HFFc6 (cell line): ENCODE results near the gene ATP6V1B1. TPM values are rescaled to one million over a fixed set of nuclear protein-coding genes. Genes with fewer than 3 reads are reported as not detected.

Experiments
- DNase-seq: peaks from one replicate; pipeline ENCODE4 v3.0.0-alpha.2; 2018
- H3K27ac Mint-ChIP-seq: 2 replicates; pipeline ENCODE4 v1.8.0; 2020; ENCODE audit warnings: mild to moderate bottlenecking, mixed read lengths
- H3K27me3 Mint-ChIP-seq: 2 replicates; pipeline ENCODE4 v1.8.0; 2021; ENCODE audit warnings: mild to moderate bottlenecking, moderate library complexity, mixed read lengths; ENCODE audit not compliant: insufficient read depth
- H3K36me3 Mint-ChIP-seq: 2 replicates; pipeline ENCODE4 v1.8.0; 2021; ENCODE audit warnings: low read depth, mixed read lengths
- H3K4me1 Mint-ChIP-seq: 2 replicates; pipeline ENCODE4 v1.8.0; 2020; ENCODE audit warnings: low read depth, mixed read lengths
- H3K4me3 Mint-ChIP-seq: 2 replicates; pipeline ENCODE4 v1.8.0; 2020; ENCODE audit warnings: mild to moderate bottlenecking, moderate library complexity, mixed read lengths
- H3K9me3 Mint-ChIP-seq: 2 replicates; pipeline ENCODE4 v1.8.0; 2020; ENCODE audit warnings: mild to moderate bottlenecking, mixed read lengths
- total RNA-seq, 6 experiments: library from RNA; stranded (reverse); fragmentation: NEBNext Ultra II Directional; extraction: Animal tissue kit (Norgen Biotek cat#: 25700); gene quantifications; 2 replicates in 1 of 6; 3 replicates in 5 of 6; pipeline ENCODE4 v1.2.3, GENCODE V29; 2021
- TF ChIP-seq, protein P1 (sequence below): fragments of 200-600 bp; sonication (generic); IDR thresholded peaks from 2 replicates; pipeline ENCODE4 v1.5.0; 2021; ENCODE audit warnings: antibody characterized with exemption, mild to moderate bottlenecking

ATP6V1B1 gene
- total RNA-seq, 6 experiments from 2014 or later: 0.22 to 0.66 (median 0.57) TPM; not detected in 3

- Mint-ChIP-seq H3K4me3 (no peak overlapping the region), H3K4me1 (peaks cover 18% of the 10 kb centered on the region), H3K9me3 (no peaks in the 10 kb centered on the region), H3K36me3 (no peaks in the 10 kb centered on the region), H3K27ac (no peak overlapping the region), H3K27me3 (peaks cover 3% of the 10 kb centered on the region)
- DNase-seq: no peak
- TF ChIP-seq, protein P1, sequence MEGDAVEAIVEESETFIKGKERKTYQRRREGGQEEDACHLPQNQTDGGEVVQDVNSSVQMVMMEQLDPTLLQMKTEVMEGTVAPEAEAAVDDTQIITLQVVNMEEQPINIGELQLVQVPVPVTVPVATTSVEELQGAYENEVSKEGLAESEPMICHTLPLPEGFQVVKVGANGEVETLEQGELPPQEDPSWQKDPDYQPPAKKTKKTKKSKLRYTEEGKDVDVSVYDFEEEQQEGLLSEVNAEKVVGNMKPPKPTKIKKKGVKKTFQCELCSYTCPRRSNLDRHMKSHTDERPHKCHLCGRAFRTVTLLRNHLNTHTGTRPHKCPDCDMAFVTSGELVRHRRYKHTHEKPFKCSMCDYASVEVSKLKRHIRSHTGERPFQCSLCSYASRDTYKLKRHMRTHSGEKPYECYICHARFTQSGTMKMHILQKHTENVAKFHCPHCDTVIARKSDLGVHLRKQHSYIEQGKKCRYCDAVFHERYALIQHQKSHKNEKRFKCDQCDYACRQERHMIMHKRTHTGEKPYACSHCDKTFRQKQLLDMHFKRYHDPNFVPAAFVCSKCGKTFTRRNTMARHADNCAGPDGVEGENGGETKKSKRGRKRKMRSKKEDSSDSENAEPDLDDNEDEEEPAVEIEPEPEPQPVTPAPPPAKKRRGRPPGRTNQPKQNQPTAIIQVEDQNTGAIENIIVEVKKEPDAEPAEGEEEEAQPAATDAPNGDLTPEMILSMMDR: no peak
Measured at GRCh38 chr2:70941701-70942100, 6.0 kb downstream of the ATP6V1B1 start.

GRCh38 chr2:70942396-70943204 lies 6.9 kb downstream of the ATP6V1B1 start:
- no peak overlapping the region for H3K4me3 Mint-ChIP-seq
- TF ChIP-seq, protein P1: no peak
- H3K4me1 Mint-ChIP-seq: peaks cover 27% of the 10 kb centered on the region
- H3K36me3 Mint-ChIP-seq: no peaks in the 10 kb centered on the region
- no peak for DNase-seq
- peaks cover 3% of the 10 kb centered on the region for H3K27me3 Mint-ChIP-seq
- H3K27ac Mint-ChIP-seq: no peak overlapping the region
- H3K9me3 Mint-ChIP-seq: no peaks in the 10 kb centered on the region

- no peak for DNase-seq
- TF ChIP-seq, protein P1: no peak
- H3K27me3 Mint-ChIP-seq: peaks cover 3% of the 10 kb centered on the region
- H3K4me1 Mint-ChIP-seq: peaks cover 34% of the 10 kb centered on the region
- no peak overlapping the region for H3K27ac Mint-ChIP-seq
- no peaks in the 10 kb centered on the region for H3K36me3 Mint-ChIP-seq
- H3K4me3 Mint-ChIP-seq: no peak overlapping the region
- H3K9me3 Mint-ChIP-seq: no peaks in the 10 kb centered on the region
Measured at GRCh38 chr2:70943205-70943871, 7.6 kb downstream of the ATP6V1B1 start.

GRCh38 chr2:70944111-70944690 lies 8.5 kb downstream of the ATP6V1B1 start:
- Mint-ChIP-seq H3K27ac (no peak overlapping the region), H3K4me3 (no peak overlapping the region), H3K4me1 (peaks cover 37% of the 10 kb centered on the region), H3K9me3 (no peaks in the 10 kb centered on the region), H3K36me3 (no peaks in the 10 kb centered on the region), H3K27me3 (peaks cover 4% of the 10 kb centered on the region)
- no peak for DNase-seq
- TF ChIP-seq, protein P1: no peak

DNA sequence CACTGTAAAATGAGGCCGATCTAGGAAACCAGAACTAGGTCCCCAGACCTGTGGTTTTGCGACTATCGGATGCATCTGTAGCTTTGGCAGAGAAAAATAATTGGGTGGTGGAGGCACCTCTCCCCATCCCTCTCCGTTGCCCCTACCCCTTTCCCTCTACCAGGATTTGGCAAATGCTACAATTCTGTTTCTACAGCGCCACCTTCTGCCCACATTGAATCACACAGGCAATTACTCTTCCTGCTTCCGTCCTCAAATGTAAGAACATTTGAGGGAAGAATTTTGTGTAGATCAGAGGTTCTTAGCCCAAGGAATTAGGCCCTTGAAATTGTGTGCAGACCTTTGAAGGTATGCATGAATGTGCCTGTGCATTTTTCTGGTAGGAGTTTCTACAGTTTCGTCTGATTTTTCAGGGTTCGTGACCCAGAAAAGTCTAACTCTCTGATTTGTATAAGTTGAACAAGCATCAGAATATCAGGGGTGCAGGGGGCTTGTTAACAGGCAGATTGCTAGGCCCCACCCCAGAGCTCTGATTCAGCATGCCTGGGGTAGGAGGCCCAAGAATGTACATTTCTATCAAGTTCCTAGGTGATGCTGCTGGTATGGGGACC lies 11.2 kb downstream of the ATP6V1B1 start:
- peaks cover 37% of the 10 kb centered on the region for H3K4me1 Mint-ChIP-seq
- DNase-seq: peak; percentile 38
- H3K27ac Mint-ChIP-seq: no peak overlapping the region
- H3K9me3 Mint-ChIP-seq: no peaks in the 10 kb centered on the region
- no peaks in the 10 kb centered on the region for H3K36me3 Mint-ChIP-seq
- H3K27me3 Mint-ChIP-seq: peaks cover 2% of the 10 kb centered on the region
- TF ChIP-seq, protein P1: peak; percentile 90
- no peak overlapping the region for H3K4me3 Mint-ChIP-seq
